ENCODE results near the gene MMP23B.
"Not testable (repeated sequence)": the region's sequence is repeated elsewhere in the genome, so short reads cannot be mapped to it uniquely, and the experiment has no call there.

GRCh38 chr1:1637479-1637875, 5.5 kb downstream of the MMP23B start:
- not testable (repeated sequence) for TF ChIP-seq CTCF (conservative IDR thresholded peaks at IDR 0.05; ENCODE audit: low read depth in 2 of 2); STAT1 (IDR thresholded peaks at IDR 0.05; ENCODE audit: unreplicated experiment); EZH2 (IDR thresholded peaks at IDR 0.05; ENCODE audit: low read depth, unreplicated experiment); EZH2phosphoT487 (IDR thresholded peaks at IDR 0.05; ENCODE audit: unreplicated experiment); POLR2AphosphoS5 (IDR thresholded peaks at IDR 0.05; ENCODE audit: low read depth); ZNF462 (CRISPR knock-in tag; IDR thresholded peaks at IDR 0.05); ZNF114 (CRISPR knock-in tag; IDR thresholded peaks at IDR 0.05); JUNB (IDR thresholded peaks at IDR 0.05; ENCODE audit: unreplicated experiment); ZNF331 (CRISPR knock-in tag; IDR thresholded peaks at IDR 0.05; ENCODE audit: low read depth); CREB1 (CRISPR knock-in tag; IDR thresholded peaks at IDR 0.05; ENCODE audit: low read depth); NANOG (IDR thresholded peaks at IDR 0.05; ENCODE audit: borderline replicate concordance)
- TF ChIP-seq, protein P1, sequence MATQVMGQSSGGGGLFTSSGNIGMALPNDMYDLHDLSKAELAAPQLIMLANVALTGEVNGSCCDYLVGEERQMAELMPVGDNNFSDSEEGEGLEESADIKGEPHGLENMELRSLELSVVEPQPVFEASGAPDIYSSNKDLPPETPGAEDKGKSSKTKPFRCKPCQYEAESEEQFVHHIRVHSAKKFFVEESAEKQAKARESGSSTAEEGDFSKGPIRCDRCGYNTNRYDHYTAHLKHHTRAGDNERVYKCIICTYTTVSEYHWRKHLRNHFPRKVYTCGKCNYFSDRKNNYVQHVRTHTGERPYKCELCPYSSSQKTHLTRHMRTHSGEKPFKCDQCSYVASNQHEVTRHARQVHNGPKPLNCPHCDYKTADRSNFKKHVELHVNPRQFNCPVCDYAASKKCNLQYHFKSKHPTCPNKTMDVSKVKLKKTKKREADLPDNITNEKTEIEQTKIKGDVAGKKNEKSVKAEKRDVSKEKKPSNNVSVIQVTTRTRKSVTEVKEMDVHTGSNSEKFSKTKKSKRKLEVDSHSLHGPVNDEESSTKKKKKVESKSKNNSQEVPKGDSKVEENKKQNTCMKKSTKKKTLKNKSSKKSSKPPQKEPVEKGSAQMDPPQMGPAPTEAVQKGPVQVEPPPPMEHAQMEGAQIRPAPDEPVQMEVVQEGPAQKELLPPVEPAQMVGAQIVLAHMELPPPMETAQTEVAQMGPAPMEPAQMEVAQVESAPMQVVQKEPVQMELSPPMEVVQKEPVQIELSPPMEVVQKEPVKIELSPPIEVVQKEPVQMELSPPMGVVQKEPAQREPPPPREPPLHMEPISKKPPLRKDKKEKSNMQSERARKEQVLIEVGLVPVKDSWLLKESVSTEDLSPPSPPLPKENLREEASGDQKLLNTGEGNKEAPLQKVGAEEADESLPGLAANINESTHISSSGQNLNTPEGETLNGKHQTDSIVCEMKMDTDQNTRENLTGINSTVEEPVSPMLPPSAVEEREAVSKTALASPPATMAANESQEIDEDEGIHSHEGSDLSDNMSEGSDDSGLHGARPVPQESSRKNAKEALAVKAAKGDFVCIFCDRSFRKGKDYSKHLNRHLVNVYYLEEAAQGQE (IDR thresholded peaks at IDR 0.05; ENCODE audit: unreplicated experiment), result not testable (repeated sequence)

All from GM23338 (cell line).